Measurements from ENCODE around the gene STX2. TPM values are rescaled to one million over a fixed set of nuclear protein-coding genes. Genes with fewer than 3 reads are reported as not detected.

Gene STX2
- total RNA-seq, 4 donors from 2014 or later = 46.6 to 80.8 (median 49.1) TPM

DNA sequence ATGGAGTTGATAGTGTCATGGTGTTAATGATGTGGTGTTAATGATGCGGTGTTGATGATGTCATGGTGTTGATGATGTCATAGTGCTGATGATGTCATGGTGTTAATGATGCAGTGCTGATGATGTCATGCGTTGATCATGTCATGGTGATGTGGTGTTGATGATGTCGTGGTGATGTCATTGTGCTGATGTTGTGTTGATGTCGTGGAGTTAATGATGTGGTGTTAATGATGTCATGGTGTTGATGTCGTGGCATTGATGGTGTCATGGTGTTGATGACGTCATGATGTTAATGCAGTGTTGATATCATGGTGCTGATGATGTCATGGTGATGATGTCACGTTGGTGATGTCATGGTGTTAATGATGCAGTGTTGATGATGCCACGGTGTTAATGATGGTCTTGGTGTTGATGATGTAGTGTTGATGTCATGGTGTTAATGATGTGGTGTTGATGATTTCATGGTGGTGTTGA, 73.8 kb downstream of the STX2 start:
- TF ChIP-seq, protein P1, sequence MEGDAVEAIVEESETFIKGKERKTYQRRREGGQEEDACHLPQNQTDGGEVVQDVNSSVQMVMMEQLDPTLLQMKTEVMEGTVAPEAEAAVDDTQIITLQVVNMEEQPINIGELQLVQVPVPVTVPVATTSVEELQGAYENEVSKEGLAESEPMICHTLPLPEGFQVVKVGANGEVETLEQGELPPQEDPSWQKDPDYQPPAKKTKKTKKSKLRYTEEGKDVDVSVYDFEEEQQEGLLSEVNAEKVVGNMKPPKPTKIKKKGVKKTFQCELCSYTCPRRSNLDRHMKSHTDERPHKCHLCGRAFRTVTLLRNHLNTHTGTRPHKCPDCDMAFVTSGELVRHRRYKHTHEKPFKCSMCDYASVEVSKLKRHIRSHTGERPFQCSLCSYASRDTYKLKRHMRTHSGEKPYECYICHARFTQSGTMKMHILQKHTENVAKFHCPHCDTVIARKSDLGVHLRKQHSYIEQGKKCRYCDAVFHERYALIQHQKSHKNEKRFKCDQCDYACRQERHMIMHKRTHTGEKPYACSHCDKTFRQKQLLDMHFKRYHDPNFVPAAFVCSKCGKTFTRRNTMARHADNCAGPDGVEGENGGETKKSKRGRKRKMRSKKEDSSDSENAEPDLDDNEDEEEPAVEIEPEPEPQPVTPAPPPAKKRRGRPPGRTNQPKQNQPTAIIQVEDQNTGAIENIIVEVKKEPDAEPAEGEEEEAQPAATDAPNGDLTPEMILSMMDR (IDR thresholded peaks at IDR 0.05) = no peak
- TF ChIP-seq POLR2A (IDR thresholded peaks at IDR 0.05; ENCODE audit: low read depth) (no peak), EP300 (IDR thresholded peaks at IDR 0.05) (no peak), POLR2AphosphoS5 (IDR thresholded peaks at IDR 0.05) (no peak)

DNA sequence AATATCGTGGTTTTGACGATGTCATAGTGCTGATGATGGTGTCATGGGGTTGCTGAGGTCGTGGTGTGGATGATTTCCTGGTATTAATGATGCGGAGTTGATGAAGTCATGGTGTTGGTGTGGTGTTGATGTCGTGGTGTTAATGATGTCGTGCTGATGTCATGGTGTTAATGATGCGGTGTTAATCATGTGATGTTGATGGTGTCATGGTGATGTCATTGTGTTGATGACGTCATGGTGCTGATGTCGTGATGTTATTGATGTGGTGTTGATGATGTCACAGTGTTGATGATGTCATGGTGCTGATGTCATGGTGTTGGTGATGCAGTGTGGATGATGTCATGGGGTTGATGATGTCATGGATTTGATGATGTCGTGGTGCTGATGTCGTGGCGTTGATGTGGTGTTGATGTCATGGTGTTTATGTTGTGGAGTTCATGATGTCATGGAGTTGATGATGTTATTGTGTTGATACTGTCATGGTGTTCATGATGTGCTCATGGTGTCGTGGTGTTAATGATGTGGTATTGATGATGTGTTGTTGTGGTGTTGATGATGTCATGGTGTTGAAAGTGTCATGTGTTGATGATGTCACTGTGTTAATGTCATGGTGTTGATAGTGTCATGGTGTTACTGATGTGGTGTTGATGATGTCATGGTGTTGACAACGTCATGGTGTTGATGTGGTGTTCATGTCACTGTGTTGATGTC, 74.4 kb downstream of the STX2 start:
- no peak overlapping the region for H3K4me3 ChIP-seq
- intact Hi-C loops (cut with DNase I) = no loop called here
- no peak overlapping the region for H3K27ac ChIP-seq (replicated peaks in 1 of 4)
- peaks cover 0 to 3% (median 0%) of the 10 kb centered on the region in 4 donors for H3K4me1 ChIP-seq
- no peaks in the 10 kb centered on the region for H3K36me3 ChIP-seq
- no peak for TF ChIP-seq EP300 (IDR thresholded peaks at IDR 0.05)
- no peak for TF ChIP-seq POLR2AphosphoS5 (IDR thresholded peaks at IDR 0.05)
- TF ChIP-seq, protein P1 (IDR thresholded peaks at IDR 0.05) = no peak
- TF ChIP-seq POLR2A (IDR thresholded peaks at IDR 0.05; ENCODE audit: low read depth) = no peak
- DNase-seq (ENCODE audit: extremely low spot score) = no peak
- H3K27me3 ChIP-seq = peaks cover 0 to 33% (median 0%) of the 10 kb centered on the region in 4 donors
- 84% methylated on average over 14 of the region's 14 CpGs for WGBS
- H3K9me3 ChIP-seq = no peaks in the 10 kb centered on the region

More for the DNA sequence above, 73.8 kb downstream of the STX2 start:
- DNase-seq (ENCODE audit: extremely low spot score) = no peak
- no peaks in the 10 kb centered on the region for H3K36me3 ChIP-seq
- 97% methylated on average over 8 of the region's 8 CpGs for WGBS
- H3K9me3 ChIP-seq = no peaks in the 10 kb centered on the region
- H3K27ac ChIP-seq (replicated peaks in 1 of 4) = no peak overlapping the region
- peaks cover 0 to 33% (median 0%) of the 10 kb centered on the region in 4 donors for H3K27me3 ChIP-seq
- H3K4me3 ChIP-seq = no peak overlapping the region
- peaks cover 0 to 3% (median 0%) of the 10 kb centered on the region in 4 donors for H3K4me1 ChIP-seq
- intact Hi-C loops (cut with DNase I) = no loop called here

DNA sequence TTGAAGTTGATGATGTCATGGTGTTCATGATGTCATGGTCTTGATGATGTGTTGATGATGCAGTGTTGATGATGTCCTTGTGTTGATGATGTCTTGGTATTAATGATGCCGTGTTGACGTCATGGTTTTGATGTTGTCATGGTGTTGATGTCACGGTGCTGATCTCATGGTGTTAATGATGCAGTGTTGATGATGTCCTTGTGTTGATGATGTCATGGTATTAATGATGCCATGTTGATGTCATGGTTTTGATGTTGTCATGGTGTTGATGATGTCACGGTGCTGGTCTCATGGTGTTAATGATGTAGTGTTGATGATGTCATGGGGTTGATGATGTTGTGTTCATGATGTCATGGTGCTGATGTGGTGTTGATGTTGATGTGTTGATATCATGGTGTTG, 75.0 kb downstream of the STX2 start:
- Histone ChIP-seq H3K4me3 (no peak overlapping the region), H3K4me1 (peaks cover 0 to 3% (median 0%) of the 10 kb centered on the region in 4 donors), H3K27ac (replicated peaks in 1 of 4) (no peak overlapping the region), H3K36me3 (no peaks in the 10 kb centered on the region), H3K27me3 (peaks cover 0 to 33% (median 0%) of the 10 kb centered on the region in 4 donors), H3K9me3 (no peaks in the 10 kb centered on the region)
- intact Hi-C loops (cut with DNase I) = no loop called here
- TF ChIP-seq, protein P1 (IDR thresholded peaks at IDR 0.05) = no peak
- TF ChIP-seq POLR2A (IDR thresholded peaks at IDR 0.05; ENCODE audit: low read depth) (no peak), POLR2AphosphoS5 (IDR thresholded peaks at IDR 0.05) (no peak), EP300 (IDR thresholded peaks at IDR 0.05) (no peak)
- no peak for DNase-seq (ENCODE audit: extremely low spot score)
- WGBS = 89% methylated on average over 4 of the region's 4 CpGs

DNA sequence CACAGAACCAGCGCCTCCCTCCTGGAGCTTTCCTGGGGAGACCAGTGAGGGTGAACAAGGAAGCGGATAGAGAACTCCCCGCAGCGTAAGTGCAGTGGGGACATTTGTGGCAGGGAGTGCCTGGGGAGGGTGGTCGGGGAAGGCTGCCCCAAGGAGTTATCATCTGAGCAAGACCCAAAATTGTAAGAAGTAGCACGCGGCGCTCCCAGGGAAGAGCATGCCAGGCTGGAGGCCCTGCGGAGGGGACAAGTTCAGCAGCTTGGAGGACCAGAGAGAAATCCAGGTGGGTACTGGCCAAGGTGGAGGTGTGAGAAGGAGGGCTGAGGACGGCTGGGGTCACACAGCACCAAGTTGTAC, 76.8 kb downstream of the STX2 start:
- TF ChIP-seq, protein P1 (IDR thresholded peaks at IDR 0.05) = no peak
- no peak for TF ChIP-seq POLR2A (IDR thresholded peaks at IDR 0.05; ENCODE audit: low read depth)
- no peak for TF ChIP-seq POLR2AphosphoS5 (IDR thresholded peaks at IDR 0.05)
- TF ChIP-seq EP300 (IDR thresholded peaks at IDR 0.05) = no peak
- no peaks in the 10 kb centered on the region for H3K9me3 ChIP-seq
- no peak for DNase-seq (ENCODE audit: extremely low spot score)
- intact Hi-C loops (cut with DNase I) = no loop called here
- peaks cover 0 to 33% (median 0%) of the 10 kb centered on the region in 4 donors for H3K27me3 ChIP-seq
- no peak overlapping the region for H3K27ac ChIP-seq (replicated peaks in 1 of 4)
- WGBS = 58% methylated on average over 10 of the region's 10 CpGs
- peaks cover 0 to 3% (median 0%) of the 10 kb centered on the region in 4 donors for H3K4me1 ChIP-seq
- H3K4me3 ChIP-seq = no peak overlapping the region
- H3K36me3 ChIP-seq = no peaks in the 10 kb centered on the region

Measured in esophagus muscularis mucosa (tissue), 4 donors.